HG03039 (cell line): ENCODE data around the gene GP5.

Experiments
- ATAC-seq: cut with Tn5 transposase; IDR thresholded peaks from one replicate; pipeline ENCODE4 v1.9.1; 2021; ENCODE audit warnings: mild to moderate bottlenecking, moderate library complexity; ENCODE audit not compliant: unreplicated experiment

GP5 gene

DNA sequence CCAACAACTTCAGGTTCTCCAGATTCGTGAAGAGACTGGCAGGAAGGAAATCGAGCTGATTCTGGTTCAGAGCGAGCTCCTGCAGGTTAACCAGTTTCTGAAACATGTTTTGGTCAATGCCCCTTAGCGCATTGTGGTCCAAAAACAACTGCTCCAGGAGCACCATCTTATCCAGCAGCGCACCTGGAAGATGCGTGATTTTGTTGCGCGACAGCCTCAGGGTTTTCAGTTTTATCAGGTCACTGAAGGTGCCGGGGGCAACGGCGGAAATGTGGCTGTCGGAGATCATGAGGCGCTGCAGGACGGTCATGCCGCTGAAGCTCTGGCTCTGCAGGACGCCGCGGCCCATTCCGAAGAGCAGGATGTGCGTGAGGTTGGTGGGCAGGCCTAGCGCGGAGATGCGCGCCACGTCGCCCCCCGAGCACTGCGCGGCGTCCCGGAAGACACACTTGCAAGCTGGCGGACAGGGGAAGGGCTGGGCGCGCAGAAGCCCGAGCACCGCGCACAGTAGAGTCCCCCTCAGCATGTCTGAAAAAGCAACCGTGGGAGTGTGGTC lies 1.2 kb downstream of the GP5 start:
- ATAC-seq = no peak

DNA sequence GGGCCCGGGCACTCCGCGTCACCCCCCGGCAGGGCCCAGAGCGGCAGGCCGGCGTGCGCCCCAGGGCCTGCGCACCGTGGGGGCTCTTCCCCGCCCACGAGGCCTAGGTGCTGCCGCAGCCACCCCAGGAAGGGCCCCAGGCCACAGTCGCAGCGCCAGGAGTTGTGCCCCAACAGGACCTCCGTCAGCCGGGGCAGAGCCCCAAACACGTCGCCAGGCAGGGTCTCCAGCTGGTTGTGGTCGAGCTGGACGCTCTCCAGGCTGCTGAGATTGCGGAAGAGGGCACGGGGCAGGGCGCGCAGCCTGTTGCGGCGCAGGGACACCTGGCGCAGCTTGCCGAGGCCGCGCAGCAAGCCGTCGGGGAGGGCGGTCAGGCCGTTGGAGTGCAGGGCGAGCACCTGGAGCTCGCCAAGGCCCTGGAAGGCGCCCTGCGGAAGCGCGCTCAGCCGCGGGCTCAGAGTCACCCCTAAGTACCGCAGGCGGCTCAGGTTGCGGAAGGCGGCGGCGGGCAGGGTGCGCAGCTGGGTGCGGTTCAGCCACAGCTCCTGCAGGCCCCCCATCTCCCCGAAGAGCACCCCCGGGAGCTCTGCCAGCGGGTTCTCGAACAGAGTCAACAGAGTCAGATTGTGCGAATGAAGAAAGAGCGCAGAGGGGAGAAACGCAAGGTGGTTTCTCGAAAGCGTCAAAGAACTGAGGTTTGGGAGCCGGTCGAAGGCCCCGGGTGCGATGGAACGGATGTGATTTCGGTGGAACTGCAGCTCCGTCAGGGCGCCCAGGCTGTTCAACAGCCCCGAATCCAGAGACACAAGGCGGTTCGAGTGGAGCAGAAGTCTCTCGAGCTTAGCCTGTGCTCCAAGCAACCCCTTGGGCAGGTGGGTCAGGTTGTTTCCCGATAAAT lies 2.0 kb downstream of the GP5 start:
- no peak for ATAC-seq

DNA sequence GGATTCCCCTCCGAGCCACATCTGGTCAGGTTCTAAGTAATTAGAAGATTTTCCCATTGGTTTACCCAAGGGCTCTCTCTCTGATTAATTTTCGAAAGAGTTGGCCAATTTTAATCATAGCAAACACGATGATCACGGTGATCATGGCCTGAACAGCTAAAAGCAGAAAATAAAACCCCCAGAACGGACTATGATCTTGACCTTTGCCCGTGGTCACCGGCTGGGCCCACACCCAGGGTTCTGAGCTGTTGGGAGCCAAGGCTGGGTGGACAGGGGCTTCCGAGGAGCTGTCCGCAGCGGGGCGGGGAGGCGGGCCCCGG lies 2.6 kb downstream of the GP5 start:
- ATAC-seq = no peak

DNA sequence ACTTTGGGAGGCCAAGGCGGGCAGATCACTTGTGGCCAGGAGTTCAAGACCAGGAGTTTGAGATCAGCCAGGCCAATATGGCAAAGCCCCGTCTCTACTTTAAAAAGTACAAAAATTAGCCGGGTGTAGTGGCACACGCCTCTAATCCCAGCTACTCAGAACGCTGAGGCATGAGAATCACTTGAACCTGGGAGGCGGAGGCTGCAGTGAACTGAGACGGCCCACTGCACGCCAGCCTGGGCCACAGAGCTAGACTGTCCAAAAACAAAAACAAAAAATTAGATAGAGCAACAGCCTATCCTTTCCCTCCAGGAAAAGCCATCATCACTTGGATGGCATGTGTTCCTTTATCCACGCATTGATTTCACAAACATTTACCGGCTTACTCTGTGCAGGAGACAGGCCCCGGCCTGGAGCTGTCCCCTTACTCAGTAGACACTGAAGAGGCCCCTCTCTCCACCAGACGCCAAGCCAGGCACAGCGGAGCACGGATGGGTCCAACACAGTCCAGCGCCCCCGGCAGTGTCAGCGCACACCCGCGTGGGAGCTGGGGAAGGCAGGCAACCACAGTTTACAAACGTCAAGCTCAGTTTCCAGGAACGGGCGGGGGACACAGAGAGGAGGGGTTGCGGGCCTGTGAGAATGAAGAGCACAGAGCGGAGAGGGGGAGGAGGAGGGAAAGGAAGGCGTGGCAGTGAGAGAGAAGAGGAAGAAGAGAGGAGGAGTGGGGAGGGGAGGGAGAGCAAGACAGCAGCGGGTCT lies 3.1 kb downstream of the GP5 start:
- no peak for ATAC-seq

DNA sequence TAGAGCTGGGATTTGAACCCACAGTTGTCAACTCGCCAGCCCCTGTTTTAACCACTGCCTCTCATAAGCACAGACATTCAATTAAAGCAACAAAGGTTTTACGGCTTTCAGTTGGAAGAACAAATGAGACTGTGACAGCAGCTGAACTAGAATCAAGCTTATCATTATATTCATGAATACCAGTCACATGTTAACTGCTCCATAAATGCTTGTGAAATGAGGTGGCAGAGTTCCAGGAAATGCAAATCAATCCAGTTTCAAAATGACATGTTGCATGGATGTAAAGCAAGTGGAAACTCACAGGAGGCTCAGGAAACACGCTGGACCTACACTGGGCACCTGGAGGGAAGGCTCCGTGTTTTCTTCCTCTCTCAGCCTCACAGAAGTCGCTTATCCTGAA lies 3.9 kb downstream of the GP5 start:
- no peak for ATAC-seq

DNA sequence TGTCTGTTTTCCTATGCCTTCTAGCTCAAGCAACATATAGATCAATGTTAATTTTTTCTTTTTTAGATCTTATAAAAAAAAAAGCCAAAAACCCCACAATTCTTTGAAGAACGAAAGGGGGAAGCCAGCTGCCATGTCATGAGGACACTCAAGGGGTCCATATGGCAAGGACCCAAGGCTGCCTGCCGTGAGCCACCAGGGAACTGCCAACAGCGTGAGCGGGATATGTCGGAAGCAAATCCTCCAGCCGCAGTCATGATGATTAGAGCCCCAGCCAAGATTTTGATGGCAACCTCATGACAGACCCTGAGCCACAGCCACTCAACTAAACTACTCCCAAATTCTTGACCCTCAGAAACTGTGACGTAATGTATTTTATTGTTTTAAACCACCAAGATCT lies 6.5 kb downstream of the GP5 start:
- no peak for ATAC-seq

DNA sequence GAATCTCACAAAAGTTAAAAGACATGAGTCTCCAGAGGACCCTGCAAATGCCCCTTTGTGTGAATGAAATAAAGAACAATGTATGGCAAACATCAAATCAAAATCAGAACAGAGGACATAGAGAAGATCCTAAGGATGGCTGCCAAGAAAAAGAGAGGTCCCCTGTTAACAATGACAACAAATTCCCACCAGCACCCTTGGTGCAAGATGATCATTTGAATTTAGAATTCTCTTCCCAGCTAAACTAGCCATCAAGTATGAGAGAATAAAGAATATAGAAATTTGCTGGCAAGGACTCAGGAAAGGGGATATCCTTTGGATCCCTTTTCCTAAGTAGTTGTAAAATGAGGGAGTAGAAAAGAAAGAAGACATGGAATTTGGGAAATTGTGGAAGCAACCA lies 8.2 kb downstream of the GP5 start:
- no peak for ATAC-seq

DNA sequence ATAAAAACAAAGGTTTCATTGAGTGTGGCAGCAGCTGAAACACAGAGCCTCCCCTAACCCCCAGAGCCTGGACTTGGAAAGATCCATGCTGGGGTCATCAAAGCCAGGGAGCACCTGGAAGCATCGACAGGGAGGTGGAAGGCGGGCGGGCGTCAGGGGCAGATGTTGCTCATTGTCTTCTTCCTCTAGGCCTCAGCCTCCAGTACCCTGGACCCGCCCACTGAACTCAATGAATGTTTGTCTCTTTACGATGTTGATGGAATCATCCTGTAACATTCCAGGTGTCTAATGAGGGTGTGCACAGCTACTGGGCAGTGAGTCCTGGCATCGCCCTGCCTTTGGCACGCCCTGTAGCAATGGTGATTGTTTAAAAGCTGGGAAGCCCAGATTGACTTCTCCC lies 9.8 kb downstream of the GP5 start:
- no peak for ATAC-seq

DNA sequence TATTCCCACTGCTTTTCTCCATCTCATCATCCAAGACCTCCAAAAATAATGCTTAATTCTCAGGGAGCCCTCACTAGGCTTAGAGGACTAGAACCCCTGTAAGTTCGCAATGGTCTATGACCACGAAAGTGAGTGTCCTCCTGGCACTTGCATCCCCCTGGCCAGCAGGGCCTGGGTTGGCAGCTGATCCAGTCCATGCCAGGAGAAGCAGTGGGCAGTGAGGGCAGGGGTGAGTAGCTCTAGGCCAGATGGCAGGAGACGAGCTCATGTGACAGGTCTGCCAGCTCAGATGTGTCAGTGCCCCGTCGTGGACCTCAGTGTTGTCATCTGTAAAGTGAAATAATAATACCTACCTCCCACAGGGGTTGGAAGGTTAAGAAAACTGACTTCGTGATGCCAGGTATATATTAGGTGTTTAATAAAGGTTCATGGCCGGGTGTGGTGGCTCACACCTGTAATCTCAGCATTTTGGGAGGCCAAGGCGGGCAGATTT lies 11.1 kb downstream of the GP5 start:
- no peak for ATAC-seq

DNA sequence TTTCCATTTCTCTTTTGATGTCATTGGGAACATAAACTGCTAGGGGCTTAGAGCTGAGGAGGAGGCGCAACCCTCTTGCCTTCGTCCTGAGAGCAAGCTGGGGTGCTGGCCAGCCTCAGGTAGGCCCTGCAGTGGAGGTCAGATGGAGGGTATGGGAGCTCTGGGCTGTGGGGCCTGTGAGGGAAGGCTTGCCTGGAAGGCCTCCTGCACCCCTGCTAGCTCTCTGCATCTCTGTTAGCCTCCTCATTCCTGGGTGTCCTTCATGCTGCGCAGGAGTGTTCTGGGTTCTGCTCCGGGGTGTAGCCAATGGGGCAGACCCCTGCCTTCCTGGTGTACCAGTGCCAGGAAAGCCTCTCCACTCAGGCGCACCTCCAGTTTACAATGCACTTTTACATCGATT lies 11.8 kb downstream of the GP5 start:
- ATAC-seq = no peak

DNA sequence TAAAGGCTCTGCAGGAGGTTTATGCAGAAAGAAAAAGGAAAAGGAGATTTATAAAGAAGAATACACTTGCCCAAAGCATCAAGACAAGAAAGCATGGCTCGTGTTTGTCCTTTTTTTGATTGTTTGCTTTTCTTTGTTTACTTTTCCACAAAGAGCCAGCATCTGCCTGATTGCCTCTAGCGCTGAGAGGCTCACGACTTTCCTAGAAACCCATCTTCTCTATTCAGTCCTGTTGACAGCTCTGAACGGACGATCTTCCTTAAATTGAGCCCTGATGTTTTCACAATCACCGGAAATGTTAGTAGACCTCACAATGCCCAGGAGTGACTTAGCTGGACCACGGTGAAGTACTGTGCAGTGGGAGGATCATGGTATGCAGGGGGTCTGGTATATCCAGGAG lies 12.4 kb downstream of the GP5 start:
- no peak for ATAC-seq

DNA sequence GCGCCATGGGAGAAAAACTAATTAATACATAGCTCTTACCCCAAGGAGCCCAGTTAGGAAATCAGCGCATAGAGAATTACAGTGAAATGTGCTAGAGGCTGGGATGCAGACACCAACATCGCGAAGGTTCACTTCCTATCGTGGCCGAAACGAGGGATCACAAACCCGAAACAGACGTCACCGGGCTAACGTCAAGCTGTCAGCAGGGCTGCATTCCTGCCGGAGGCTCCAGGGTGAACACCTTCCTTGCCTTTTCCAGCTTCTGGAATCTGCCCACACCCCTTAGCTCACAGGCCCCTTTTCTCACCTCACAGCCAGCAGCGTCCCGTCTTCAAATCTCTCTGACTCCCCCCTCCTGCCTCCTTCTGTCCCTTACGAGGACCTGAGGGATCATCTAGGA lies 13.0 kb downstream of the GP5 start:
- ATAC-seq = no peak

DNA sequence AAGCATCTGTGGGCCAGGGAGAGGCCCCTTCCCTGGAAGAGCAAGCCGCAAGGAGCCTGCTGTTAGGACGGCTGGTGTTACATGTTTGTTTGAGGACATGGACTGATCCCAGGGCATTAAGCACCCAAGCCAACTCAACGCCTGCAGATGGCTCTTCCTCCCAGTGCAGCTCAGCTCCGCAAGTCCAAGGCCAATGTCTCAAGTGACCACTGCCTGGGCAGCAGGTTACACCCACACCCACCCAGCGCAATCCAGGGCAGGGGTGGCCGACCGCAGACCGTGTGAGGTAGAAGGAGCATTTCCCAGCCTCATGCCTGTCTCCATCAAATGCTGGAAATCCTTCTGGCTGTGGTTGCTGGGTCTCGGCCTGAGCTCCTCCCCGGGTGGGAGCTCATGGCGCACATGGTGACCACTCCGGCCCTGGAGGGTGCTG lies 14.5 kb downstream of the GP5 start:
- ATAC-seq = no peak

DNA sequence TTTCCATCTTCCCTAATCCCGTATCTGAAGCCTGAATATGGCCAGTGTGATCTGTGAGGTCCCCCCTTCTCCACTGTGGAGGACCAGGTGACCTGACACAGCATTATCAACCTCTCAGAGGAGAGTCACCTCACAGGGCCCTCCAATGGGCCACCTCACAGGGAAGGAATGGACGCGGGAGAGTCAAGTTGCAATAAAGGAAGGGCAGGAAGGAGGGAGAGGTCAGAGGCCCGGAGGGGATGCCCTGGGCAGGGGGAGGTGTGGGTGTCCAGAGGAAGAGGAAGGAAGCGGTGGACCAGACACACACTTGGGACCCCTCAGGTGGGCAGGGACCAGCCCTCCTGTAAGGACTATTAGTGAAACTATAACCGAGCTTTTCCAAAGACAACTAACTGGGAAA lies 14.9 kb downstream of the GP5 start:
- no peak for ATAC-seq

DNA sequence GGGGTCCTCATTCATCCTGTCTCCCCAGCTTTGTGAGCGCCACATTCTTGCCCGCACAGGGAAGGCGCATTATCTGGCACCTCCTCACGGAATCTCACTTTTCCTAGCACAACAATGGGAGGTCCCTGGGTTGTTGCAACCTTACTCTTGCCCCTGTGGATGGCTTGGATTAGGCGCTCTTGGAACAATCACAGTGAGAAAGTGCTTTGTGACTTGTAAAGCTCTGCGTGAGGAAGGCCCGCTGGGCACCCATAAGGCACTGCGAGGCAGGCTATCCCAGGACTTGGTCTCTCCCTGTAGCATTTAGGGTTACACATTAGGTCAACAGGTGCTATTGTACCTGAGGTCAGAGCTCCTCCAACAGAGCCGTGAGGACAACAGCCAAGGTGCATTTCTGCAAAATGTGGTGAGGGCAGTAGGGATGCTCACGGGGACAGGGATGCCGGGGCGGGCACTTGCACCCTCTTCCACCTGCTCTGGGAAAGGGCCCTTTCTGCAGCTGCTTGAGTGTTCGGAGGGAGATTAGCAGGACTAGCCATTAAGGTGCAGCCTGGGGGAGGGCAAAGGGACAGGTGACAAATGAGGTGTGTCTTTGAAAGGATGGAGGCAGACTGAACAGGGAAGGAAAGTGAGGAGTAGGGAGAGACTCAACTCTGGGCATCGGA lies 15.7 kb downstream of the GP5 start:
- ATAC-seq = no peak

DNA sequence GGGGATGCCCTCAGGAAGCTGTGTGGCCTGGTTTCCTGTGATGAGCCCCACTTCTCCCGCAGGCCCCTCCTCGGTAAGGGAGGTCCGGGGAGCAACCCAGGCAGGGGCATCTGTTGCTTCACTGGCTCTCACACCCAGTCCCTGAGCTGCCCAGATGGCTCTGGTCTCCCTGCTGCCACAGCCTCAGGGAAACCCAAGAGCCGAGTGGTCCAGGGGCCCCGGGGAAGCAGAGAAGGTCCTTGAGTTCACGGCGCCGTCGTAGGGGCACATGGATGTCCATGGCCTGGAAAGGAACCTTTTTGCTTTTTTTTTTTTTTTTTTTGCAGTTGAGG lies 16.2 kb downstream of the GP5 start:
- no peak for ATAC-seq

DNA sequence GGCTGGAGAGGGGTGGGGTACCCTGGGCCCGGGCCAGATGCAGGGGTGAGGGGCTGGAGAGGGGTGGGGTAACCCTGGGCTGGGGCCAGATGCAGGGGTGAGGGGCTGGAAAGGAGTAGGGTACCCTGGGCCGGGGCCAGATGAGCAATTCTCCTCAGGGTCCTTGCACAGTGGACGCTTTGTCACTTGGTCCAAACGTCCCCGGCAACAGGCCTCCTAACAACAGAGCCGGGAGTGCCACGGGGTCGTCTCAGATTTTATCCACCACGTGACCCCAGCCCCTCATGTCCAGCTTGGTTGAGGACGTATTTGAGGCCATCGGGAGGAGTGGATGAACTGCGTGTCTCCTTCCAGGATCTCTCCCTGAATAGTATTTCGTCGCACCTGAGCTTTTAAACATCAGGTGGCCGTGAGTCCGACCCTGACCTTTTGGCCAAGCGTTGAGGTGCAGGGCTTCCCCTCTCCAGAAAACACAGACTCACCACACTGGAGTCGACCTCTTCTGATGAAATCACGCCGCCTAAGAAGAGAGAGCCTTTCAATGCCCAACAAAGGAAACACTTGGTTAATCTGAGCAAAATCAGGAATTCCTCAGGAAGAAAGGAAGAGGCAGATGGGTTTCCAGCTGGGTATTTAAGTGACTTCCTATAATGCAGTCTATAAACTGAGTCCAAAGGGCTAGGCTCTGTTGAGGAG lies 16.7 kb downstream of the GP5 start:
- ATAC-seq = no peak

DNA sequence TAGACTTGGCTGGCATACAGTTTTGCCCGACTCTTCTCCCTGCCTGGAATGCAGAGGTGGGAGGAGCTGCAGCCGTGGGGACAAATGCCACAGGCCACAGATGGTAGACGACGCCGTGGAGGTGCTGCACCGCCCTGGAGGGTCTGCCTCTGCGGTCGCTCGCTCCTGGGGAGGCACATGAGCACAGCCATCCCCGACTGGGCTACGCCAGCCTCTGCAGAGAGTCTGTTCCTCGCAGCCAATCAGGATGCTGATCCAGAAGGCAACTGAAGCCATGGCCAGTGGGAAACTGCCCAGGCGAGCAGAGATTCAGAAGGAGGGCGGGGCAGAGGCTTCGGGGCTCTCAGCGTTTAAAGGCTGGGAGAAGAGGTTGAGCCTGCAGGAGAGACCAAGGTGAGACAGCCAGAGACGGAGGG lies 17.6 kb downstream of the GP5 start:
- no peak for ATAC-seq

DNA sequence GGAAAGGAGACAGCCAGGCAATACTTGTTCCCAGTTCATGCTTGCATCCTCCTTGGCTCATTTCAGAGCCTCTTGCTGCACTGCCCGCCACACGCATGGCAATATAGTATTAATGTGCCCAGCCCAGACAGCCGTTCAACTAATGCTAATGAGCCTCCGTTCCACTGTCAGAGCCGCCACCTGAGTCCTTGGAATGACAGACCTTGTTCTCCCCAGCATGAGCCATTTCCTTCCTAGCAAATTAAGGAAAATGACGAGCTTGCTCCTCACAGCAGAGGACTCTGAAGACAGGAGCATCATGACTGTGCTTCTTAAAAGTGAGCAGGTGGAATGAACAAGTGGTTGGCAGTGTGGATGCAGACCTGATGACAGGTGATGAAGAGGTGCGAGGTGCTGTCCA lies 18.7 kb downstream of the GP5 start:
- no peak for ATAC-seq

DNA sequence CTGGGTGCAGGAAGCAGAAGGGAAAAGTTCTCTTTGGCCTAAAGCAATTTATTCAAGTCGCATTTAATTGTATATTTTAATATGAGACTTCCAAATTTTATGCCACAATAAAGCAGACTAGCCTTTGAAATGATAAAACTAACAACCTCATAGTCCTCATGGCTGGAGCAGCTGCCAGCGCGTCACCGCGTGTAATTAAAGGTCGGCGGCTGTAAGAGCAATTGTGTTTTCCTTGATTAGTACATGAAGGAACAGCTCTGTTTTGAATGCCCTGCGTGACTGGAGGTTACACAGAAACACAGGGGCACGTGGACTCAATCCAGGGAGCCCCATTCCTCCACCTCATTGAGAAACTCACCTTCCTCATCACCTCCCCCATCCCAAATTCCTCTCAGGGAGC lies 19.4 kb downstream of the GP5 start:
- ATAC-seq = no peak

DNA sequence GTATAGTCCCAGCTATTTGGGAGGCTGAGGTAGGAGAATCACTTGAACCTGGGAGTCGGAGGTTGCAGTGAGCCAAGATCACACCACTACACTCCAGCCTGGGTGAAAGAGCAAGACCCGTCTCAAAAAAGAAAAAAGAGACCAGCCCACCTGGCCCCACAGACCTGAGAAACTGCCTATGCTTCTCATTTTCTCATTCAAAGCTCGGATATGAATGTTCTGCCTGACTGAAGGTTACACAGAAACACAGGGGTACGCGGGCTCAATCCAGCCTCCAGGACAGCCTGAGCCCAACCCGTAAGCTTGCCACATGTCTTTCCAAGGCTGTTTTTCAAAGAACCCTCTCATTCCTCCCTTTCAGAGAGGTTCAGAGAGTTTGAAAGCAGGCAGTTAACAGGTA lies 19.8 kb downstream of the GP5 start:
- ATAC-seq = no peak
